Stimulated activated CD8-positive, alpha-beta memory T cell treated with anti-CD3 and anti-CD28 coated beads, Interleukin-7, amount 100 ng/mL, for 48 hours (primary cell): ENCODE results near the gene LANCL2.

Source experiments
- DNase-seq, 2 donors: peaks; one replicate each; pipeline ENCODE4 v3.0.0-alpha.2; 2020; ENCODE audit warnings: low read depth in 1 of 2; ENCODE audit errors: extremely low read depth in 1 of 2

Gene LANCL2

DNA sequence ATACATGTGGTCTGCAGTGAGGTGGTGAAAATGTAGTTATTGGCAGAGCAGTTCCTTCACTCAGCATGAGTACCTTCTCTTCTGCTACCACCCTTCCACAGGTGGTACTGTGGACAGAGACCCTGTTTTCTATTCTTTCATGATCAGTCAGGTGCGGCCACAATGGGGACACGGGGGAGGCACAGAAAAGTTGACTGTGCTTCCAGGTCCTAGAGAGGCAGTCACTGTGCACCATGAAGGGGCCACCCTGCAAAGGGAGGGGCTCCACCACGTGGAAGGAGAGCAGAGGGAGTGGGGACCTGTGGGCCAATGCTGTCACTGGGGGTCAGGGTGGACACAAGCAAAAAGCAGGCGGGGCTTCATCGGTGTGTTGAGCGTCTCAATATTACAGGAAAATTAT, 3.6 kb upstream of the LANCL2 start:
- no peak for DNase-seq

DNA sequence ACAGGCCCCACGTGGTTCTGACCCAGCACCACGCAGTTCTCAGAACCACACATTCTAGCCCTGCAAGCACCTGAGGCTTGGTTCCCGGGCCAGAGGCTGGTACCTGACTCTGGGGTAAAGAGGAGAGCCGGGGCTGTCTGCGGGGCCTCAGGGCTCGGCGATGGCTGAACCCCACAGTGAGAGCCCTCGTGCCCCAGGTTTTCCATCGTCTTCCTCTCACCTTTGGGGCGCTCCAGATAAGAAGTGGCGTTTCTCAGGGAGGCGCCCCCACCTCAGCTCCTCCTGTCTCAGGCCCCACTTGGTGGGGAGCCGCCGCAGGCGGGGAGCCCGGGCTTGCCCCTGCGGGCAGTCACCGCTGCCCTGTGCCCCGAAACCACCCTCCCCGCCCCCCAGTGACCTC, 2.2 kb upstream of the LANCL2 start:
- DNase-seq = no peak

DNA sequence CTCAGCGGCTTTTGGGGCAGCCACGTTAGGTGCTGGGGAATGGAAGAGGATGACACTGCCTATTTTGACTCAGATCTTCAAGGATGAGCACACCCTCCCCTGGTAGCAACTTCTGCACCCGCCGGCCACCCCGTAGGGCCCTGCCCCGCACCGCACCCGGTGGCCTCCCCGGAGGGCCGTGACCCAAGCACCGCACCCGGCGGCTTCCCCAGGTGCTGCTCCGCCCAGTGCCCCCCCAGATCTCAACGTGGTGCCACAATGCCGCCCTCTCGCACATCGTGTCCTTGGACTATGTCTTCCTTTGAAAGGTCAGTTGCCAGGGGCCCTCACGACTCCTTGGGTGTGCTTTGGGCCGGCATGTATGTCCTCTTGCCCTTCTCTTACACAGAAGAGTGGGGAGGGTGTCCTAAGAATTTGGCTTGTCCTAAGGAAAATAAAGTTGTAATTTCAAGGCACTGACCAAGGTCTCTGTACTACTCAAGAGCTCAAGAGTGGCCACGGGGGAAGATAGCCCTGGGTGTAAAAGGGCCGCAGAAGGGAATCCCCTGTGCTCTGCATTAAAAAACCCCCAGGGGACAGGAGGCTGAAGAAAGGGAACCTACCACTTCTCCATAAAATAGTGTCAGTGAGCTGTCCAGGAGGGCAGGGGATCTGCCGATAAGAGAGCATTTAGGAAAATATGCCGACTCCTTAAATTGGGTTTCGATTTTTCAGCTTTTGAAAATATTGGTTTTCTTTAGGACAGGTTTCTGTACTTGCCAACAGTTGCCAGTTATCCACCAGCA, 1.6 kb upstream of the LANCL2 start:
- DNase-seq = no peak

DNA sequence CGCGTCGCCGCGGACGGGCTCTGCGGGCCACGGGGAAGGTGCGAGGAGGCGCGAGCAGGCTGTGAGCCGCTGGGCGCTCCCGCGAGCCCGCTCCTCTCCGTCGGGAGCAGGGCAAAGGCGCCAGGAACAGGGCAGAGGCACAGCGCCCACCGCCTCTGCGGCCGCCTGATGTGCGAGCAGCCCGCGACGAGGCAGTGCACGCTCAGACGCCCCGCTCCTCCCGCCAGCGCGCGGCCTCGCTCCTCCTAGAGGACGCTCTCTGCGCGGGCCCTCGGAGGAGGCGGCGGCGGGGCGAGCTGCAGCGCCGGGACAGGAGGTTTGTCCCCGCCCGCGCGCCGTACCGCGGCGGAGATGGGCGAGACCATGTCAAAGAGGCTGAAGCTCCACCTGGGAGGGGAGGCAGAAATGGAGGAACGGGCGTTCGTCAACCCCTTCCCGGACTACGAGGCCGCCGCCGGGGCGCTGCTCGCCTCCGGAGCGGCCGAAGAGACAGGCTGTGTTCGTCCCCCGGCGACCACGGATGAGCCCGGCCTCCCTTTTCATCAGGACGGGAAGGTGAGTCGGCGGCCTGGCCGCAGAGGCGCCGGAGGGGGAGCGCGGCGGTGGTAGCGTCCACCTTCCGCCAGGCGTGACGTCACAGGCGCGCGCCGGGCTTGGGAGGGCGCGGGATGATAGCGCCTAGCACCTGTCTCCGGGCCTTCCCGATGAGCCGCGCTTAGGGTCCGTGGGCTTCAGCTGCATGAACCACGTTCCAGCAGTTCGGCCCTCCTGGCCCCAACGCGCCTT, 731 bp downstream of the LANCL2 start:
- peak; percentile 85 for DNase-seq

DNA sequence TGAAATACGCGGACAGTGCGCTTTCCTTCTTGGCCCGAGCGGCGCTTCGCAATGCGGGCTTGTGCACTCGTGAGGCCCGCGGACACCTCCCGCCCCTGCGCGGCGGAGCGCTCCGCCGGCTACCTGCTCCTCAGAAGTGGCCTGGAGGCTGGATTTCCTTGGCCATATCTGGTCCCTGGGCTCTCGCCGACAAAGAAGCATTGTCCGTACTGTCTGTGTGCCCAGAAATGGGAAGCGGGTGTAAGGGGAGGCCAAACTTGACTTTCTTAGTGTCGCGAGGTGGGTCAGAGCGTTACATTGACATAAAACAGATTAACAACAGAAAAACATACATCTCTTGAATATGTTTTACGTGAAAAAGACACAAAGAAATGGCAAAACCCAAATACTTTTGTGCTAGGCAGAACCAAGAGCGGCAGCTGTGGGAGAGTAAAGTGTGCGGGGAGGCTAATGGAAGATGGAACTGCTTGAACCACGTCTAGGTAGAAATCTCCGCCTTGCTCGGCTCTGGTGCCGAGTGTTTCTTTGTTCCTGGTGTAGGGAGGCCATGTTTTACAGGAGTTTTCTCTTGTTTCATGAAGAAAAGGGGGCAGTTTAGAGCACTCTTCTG, 1.4 kb downstream of the LANCL2 start:
- DNase-seq = no peak

DNA sequence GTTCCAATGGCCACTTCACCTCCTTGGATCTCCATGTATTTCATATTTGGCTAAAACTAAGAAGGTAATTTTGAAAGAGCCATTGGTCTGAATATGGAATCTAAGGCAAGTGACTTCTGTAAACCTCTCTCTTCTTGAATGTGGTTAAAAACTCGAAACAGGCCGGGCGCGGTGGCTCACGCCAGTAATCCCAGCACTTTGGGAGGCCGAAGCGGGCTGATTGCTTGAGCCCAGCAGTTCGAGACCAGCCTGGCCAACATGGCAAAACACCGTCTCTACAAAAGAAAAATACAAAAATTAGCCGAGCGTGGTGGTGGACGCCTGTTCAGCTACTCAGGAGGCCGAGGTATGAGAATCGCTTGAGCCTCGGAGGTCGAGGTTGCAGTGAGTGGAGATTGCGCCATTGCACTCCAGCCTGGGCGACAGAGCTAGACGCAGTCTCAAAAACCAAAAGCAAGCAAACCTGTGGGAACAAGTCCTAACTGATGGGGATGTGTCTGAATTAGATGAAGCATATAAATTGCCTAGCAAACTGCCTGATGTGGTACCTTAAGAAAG, 2.2 kb downstream of the LANCL2 start:
- DNase-seq = no peak

DNA sequence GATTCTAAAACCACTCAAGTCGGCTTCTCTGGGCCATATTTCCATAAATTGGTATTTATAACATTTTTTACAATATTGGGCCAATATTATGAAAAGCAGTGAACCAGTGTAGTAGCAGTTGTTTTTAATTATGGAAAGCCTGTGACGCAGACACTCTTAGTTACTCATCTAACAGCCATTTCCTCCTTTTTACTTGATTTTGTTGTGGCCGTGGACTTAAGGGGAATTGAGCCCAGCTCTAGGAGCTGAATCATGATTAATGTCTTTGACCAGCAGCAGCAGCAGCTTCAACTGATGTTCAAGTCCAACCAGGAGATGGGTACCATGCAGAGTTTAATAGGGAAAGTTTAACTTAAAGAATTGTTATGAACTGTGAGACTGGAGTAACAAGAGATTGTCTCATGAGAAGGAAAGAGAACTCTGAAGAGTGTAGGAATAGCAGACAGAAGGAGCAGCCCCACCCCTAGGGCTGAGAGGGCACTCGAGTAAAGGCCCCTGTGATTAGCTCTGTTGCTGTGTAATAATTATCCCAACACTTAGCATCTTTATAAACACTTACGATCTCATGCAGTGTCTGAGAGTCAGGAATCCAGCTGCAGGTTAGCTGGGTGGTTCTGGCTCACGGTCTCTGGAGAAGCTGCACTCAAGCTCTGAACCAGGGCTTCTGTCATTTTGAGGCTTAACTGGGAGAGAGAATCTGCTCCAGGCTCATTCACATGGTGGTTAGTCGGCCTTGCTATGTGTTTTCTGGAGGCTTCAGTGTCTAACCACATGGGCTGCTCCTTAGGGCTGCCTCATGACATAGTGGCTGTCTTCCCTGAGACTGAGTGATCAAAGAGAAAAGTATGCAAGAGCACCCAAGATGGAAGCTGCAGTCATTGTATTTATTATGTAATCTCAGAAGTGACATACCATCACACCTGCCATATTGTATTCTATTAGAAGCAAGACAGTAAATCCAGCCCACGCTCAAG, 4.6 kb downstream of the LANCL2 start:
- no peak for DNase-seq

DNA sequence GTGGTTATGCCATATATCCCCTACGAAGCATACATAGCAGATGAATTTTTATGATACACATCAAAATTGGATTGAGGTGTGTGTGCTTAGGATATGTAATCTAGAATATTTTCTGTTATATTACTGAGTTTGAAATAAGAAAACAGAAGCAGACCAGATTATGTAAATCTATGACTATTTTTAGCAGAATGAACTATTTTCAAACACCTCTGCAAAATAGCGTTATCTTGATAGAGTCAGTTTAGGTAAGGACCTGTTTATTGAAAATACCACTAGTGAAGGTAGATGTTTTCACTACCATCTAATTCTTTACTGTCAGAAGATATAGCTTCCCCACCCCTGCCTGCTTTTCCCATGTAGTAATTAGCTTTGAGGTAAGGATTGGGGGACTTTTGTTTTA, 9.1 kb downstream of the LANCL2 start:
- DNase-seq = no peak

DNA sequence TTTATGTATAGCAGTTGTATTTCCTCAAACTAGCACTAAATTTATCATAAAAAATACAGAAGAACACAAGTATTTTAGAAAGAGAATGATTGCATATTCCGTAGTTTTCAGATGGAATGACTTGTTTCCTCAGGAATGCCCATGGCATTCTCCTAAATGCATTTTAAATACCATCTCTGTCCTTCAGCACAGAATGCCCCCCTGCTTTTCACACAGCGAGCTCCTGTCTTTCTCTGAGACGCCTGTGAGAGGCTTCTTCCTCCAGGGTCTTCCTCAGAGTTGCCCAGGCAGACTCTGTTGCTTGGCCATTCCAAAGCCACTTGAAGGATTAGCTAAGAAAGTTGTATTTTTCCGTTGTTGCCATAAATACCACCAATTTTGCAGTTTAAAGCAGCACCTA, 10.1 kb downstream of the LANCL2 start:
- DNase-seq = no peak

DNA sequence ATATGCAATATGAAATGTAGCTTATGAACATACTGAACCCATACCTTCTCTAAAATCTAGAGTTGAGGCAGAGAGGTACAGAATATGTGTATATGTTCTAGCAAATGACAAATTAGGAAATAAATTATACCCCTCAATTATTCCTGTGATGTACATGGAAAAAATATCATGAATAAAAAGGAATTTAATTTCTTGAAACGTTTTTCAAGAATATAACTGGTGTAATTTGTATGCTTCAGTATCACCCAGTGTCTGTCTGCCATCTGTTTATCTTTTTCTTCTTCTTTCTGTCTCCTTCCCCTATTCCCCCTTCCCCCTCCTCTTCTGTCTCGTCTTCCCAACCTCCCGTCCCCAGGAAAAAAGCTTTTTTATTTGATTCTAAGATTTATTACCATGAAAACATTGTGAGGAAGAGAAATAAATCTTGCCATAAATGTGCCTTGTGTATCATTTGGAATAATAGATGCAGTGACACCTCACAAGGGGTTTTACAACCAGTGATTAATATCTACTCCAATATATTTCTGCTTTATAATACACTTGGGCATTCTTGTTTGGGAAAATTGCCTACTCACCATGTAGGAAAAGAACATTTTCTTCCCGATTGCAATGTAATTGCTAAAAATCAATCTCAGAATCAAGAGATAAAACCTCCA, 12.2 kb downstream of the LANCL2 start:
- no peak for DNase-seq

DNA sequence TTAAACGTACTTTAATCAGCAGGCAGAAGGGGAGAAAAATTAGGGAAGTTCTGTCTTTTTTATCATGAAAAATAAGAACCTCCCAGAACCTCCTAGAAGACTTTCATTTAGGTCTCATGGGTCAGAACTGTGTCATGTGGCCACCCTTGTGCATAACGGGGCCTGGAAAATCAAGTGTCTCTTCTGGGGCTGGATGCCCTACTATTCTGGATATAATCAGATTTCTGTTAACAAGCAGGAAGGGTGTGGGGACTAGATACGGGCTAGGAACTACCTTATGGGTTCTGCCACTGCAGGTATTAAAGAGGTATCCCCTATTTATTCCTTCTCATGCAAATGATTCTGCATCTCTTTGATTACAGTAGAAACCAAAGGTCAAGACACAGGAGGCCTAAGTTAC, 14.1 kb downstream of the LANCL2 start:
- no peak for DNase-seq

DNA sequence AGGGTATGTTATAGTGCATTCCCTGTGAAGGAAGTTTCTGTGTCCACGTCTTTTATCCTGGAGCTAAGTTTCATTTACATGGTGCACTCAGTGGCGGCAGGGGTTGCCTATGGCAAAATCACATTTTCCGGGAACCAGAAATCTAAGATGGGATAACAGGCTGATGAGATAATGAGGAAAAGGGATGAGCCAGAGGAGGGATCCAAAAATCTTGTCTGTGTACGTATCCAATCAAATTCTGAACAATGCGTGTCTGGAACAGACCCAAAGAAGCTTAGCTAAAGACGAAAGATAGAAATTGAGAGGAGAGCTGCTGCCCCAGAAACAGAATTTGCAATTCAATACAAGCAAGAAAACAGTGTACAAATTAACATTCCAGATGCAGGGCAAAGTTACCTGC, 16.1 kb downstream of the LANCL2 start:
- DNase-seq = no peak

DNA sequence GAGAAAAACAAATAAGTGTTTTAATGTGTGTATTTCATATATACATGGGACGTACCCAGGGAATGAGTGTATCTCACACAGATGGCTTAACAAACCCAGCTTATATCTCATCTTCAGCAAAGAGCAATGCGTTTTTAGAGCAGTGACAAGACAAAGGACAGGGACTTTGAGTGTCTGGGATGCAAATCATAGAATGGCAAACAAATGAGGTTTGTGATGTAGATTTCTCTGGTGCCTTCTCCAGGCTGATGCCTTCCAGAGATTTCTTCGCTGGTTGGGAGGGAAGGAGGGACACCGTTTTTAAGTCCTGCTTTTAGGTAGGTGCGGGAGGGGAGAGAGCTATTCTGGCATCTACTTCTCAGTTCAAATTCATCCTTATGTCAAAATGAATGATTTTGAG, 16.6 kb downstream of the LANCL2 start:
- DNase-seq = no peak

DNA sequence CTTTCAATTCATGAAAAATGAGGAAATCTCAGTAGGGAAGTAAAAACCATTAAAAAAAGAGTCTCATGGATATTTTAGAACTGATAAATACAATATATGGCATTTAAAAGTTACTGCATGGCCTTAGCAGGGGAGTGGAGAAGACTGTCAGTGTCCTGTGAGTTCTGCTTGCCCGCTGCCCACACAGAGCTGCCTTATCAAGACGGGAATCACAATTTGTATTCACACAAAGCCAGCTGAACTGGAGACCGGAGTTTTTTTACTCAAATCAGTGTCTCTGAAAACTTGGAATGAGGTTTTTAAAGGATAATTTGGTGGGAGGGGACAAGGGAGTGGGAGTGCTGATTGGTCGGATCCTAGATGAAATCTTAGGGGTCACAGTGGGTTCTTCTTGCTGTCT, 17.1 kb downstream of the LANCL2 start:
- DNase-seq = no peak

DNA sequence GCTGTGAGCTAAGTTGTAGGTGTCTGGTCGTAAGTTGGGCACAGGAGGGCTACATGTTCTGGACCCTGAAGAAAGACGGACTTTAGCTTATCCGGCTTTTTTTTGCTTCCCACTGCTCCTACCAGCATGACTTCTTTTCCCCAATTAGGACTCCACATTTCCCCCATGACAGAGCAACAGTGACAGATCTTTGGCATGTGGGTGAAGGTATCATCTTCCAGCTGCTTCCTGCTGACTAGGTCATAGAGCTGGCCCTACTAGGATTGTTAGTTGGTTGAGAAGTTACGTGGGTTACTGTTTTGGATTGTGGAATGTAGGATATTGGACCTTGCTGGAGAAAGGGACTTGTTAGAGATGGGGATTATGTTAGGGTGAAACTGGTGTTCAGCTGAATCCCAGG, 21.4 kb downstream of the LANCL2 start:
- no peak for DNase-seq

DNA sequence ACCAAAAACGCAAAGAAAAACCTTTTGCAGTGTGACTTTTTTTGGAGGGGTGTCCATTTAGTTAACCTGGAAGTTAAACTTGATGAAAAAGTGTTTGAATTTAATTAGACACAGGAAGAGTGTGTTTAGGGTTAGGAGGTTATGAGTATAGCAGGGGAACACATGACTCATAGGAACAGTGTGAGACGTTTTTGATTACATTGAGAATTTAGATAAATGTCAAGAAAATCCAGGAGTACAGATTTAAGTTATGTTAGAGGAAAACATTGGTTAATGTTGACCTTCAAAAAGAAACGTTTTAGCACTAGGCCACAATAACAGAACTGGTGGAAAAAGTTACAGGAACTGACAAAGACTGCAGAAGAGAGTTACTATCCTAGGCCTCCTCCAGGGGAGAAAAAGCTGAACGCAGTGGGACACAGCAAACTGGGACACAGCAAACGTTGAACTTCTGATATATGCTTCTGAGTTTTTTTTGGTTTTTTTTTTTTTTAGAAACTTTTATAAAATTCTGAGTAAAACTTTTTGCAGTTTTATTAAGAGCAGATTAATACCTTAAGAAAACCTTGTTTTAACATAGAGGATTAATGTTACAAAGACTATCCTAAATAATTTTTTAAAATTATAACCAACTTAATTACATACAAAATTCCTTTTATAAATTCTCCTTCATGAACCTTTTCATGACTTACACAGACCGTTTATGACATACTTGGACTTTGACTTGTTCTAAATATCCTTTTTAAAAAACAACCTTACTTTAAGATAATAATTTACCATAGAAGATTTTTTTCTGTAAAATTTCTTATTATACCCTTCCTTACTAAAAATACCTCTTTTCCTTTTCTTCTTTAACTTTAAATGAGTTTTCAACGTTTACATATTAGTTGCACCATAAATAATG, 22.2 kb downstream of the LANCL2 start:
- no peak for DNase-seq

DNA sequence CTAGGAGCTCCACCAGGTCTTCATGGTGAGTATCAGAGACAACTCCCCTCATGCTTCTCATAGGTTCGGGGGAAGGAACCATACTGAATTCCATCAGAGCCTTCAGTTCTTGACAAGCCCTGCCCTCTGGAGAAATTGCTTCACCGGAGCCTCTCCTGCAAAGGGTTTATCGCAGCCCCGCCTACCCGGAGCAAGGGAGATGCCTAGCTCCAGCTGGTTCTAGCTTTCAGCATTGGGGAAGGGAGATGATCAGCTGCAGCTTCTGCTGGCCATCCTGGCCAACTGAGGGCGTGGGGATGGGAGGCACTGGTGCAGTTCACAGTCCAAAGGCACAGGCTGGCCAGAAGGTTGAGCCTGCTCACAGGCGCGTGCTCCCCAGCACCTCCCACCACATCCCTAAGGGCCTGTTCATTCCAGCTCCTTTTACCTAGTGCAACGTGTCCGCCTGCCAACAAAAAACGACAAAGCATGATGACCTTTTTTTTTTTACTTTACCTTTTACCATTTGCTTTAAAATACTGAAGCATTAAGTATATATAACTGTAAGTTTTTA, 31.2 kb downstream of the LANCL2 start:
- DNase-seq = no peak

DNA sequence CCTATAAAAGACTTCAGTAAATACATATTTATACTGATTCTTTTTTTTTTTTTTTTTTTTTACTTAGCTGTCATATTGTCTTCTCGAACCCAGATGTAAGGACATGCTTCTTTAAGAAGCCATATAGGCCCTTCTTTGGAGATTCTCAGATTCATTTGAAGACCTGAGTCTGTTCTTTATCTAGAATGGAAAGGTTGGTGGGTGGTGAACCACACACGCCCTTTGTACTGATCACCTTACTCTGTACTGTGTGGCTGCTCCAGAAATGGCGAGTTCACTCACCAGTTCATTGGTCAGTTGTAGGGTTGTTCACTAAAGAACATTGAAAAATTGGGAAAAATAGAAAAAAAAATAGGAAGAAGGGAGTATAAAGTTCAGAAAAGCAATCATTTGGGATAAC, 32.5 kb downstream of the LANCL2 start:
- DNase-seq = no peak

DNA sequence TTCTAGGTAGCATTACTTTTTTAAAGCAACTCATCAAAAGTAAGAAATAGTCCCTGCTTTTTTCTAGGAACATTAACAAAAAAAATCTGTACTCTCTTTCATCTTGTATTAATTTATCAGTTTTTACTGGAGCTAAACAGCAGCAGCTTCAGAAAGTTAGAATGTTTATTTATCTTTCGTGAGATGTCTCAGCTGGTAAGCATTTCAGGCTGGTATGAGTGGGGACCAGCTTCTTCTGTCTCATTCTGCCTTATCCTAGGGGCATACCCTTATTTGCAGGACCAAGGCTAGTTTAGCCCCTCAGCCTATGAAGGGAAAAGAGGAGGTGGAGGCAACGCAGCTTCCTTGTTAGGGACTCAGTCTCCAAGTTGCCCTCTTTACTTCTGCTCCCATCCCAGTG, 35.1 kb downstream of the LANCL2 start:
- DNase-seq = no peak
